Right lobe of liver (tissue), 4 donors: Measurements from ENCODE around the gene CIRBP.

ENCODE experiments used
- POLR2A ChIP-seq: fragments of 450-650 bp; IDR thresholded peaks from one replicate; pipeline ENCODE4 v1.6.1; 2017; ENCODE audit warnings: antibody characterized with exemption, mild to moderate bottlenecking
- TF ChIP-seq, protein P1 (sequence below), 4 donors: fragments of 200-600 bp in 3 of 4; fragments of 450-650 bp in 1 of 4; IDR thresholded peaks; one replicate each; pipeline versions ENCODE4 v1.5.1 to v1.8.0; 2016 to 2022; ENCODE audit warnings: antibody characterized with exemption in 4 of 4, mild to moderate bottlenecking in 2 of 4
- donor health status: DM: no; HTN: no; CAD: no.
- donor health status: DM: no; HTN: no; CAD: no.
- donor health status: DM: no; HTN: yes; CAD: no.

DNA sequence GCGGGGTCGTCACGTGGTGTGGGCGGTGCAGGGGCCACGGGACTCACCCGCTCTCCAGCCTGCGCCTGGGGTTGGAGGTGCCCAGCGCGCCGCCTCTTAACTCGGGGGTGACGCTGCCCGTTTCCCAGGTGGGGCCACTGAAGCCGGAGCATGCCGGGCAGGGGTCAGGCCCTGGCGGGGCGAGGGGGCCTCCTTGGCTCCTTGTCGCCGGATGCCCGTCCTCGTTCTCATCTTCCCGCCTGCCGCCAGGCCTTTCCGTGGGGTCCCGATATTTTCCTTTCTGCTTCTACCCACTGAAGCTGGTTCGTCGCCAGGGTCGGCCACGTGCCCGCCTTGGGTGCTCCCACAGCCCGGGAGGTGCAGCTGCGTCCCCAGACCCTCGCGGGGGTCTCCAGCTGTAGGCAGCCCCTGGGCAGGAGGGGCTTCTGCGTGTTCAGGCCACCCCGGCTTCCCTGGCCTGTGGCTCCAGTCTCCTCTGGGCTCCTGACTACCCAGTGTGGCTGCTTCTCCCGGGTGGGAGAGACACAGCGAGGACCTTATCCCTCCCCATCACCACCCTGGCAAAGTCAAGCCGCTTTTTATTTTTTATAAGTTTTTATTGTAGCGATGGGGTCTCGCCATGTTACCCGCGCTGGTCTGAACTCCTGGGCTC is 7.0 kb downstream of the CIRBP start:
- TF ChIP-seq, protein P1, sequence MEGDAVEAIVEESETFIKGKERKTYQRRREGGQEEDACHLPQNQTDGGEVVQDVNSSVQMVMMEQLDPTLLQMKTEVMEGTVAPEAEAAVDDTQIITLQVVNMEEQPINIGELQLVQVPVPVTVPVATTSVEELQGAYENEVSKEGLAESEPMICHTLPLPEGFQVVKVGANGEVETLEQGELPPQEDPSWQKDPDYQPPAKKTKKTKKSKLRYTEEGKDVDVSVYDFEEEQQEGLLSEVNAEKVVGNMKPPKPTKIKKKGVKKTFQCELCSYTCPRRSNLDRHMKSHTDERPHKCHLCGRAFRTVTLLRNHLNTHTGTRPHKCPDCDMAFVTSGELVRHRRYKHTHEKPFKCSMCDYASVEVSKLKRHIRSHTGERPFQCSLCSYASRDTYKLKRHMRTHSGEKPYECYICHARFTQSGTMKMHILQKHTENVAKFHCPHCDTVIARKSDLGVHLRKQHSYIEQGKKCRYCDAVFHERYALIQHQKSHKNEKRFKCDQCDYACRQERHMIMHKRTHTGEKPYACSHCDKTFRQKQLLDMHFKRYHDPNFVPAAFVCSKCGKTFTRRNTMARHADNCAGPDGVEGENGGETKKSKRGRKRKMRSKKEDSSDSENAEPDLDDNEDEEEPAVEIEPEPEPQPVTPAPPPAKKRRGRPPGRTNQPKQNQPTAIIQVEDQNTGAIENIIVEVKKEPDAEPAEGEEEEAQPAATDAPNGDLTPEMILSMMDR (IDR thresholded peaks at IDR 0.05), result no peak
- no peak for TF ChIP-seq POLR2A
